MM.1S (cell line): ENCODE measurements around the gene SLIT3.

ENCODE experiments used
- CTCF ChIP-seq: fragments of 300-600 bp; sonication (generic); IDR thresholded peaks from 2 replicates; pipeline ENCODE4 v1.5.1; 2016; ENCODE audit warnings: antibody characterized with exemption, low read length, mixed read lengths
- EZH2 ChIP-seq: fragments of 300-600 bp; sonication (generic); optimal IDR thresholded peaks from 2 replicates; pipeline ENCODE3; 2017; ENCODE audit warnings: low read depth, mild to moderate bottlenecking, antibody characterized with exemption, low read length, mixed read lengths
- EZH2phosphoT487 ChIP-seq: fragments of 300-600 bp; sonication (generic); IDR thresholded peaks from 2 replicates; pipeline ENCODE4 v1.6.1; 2018; ENCODE audit warnings: antibody characterized with exemption, low read length

GRCh38 chr5:168858994-168859393, 441.9 kb downstream of the SLIT3 start:
- TF ChIP-seq CTCF (no peak), EZH2 (no peak), EZH2phosphoT487 (no peak)
